GM23338 (cell line): ENCODE data around the gene RNF34. TPM values are rescaled to one million over a fixed set of nuclear protein-coding genes. Genes with fewer than 3 reads are reported as not detected.

Experiments
- ATAC-seq: fragments of 200-7000 bp; cut with Tn5 transposase; 3 replicates; pipeline ENCODE4 v1.9.1; 2020
- DNase-seq: peaks from one replicate; pipeline ENCODE4 v3.0.0-alpha.2; 2015; ENCODE audit warnings: low spot score
- H2AFZ ChIP-seq: fragments of 200-600 bp; sonication (generic); 2 replicates; pipeline ENCODE4 v1.8.0; 2016; ENCODE audit warnings: antibody characterized with exemption, mild to moderate bottlenecking, moderate library complexity
- H3F3A ChIP-seq: fragments of 200-600 bp; sonication (generic); replicated peaks from 2 replicates; pipeline ENCODE4 v1.8.0; 2017; ENCODE audit warnings: antibody characterized with exemption, mixed run types, low read depth
- H3K27ac ChIP-seq: fragments of 200-600 bp; sonication (generic); 2 replicates; pipeline ENCODE4 v1.6.1; 2016; ENCODE audit warnings: low read depth
- H3K27me3 ChIP-seq: fragments of 200-600 bp; sonication (generic); 2 replicates; pipeline ENCODE4 v1.8.0; 2016; ENCODE audit warnings: mild to moderate bottlenecking, mixed run types, moderate library complexity; ENCODE audit not compliant: insufficient read depth
- H3K36me3 ChIP-seq: fragments of 200-600 bp; sonication (generic); 2 replicates; pipeline ENCODE4 v1.8.0; 2016; ENCODE audit warnings: mild to moderate bottlenecking; ENCODE audit not compliant: insufficient read depth
- H3K4me1 ChIP-seq: fragments of 200-600 bp; sonication (generic); 2 replicates; pipeline ENCODE4 v1.8.0; 2016; ENCODE audit warnings: mild to moderate bottlenecking, moderate library complexity; ENCODE audit not compliant: insufficient read depth
- H3K4me2 ChIP-seq: fragments of 200-600 bp; sonication (generic); 2 replicates; pipeline ENCODE4 v1.7.1; 2017; ENCODE audit warnings: mixed run types
- H3K4me3 ChIP-seq: fragments of 200-600 bp; sonication (generic); 2 replicates; pipeline ENCODE4 v1.6.1; 2016; ENCODE audit warnings: mixed run types
- H3K79me2 ChIP-seq: fragments of 200-600 bp; sonication (generic); replicated peaks from 2 replicates; pipeline ENCODE4 v1.8.0; 2017; ENCODE audit warnings: mild to moderate bottlenecking; ENCODE audit not compliant: insufficient read depth
- H3K9me2 ChIP-seq: fragments of 200-600 bp; sonication (generic); 2 replicates; pipeline ENCODE4 v1.8.0; 2017; ENCODE audit not compliant: insufficient read depth
- H4K20me1 ChIP-seq: fragments of 200-600 bp; sonication (generic); replicated peaks from 2 replicates; pipeline ENCODE4 v1.8.0; 2017; ENCODE audit warnings: mild to moderate bottlenecking; ENCODE audit not compliant: insufficient read depth
- H3K27ac Mint-ChIP-seq: 2 replicates; pipeline ENCODE4 v1.8.0; 2020; ENCODE audit warnings: inconsistent platforms, mild to moderate bottlenecking, moderate library complexity, mixed read lengths
- H3K27me3 Mint-ChIP-seq: 3 replicates; pipeline ENCODE4 v1.8.0; 2022; ENCODE audit warnings: low read depth, mild to moderate bottlenecking, moderate library complexity, mixed read lengths, inconsistent platforms; ENCODE audit not compliant: insufficient read depth, poor library complexity
- H3K36me3 Mint-ChIP-seq: 3 replicates; pipeline ENCODE4 v1.8.0; 2021; ENCODE audit warnings: low read depth, mild to moderate bottlenecking, inconsistent platforms, moderate library complexity, mixed read lengths
- H3K4me1 Mint-ChIP-seq: 3 replicates; pipeline ENCODE4 v1.8.0; 2020; ENCODE audit warnings: mild to moderate bottlenecking, inconsistent platforms, mixed read lengths
- H3K4me3 Mint-ChIP-seq: 3 replicates; pipeline ENCODE4 v1.8.0; 2021; ENCODE audit warnings: moderate library complexity, mild to moderate bottlenecking, inconsistent platforms, mixed read lengths
- H3K9me3 Mint-ChIP-seq: 3 replicates; pipeline ENCODE4 v1.8.0; 2020; ENCODE audit warnings: moderate library complexity, mild to moderate bottlenecking, inconsistent platforms, mixed read lengths
- CREB1 ChIP-seq: fragments of 250-450 bp; sonication (Bioruptor Pico); IDR thresholded peaks from 2 replicates; pipeline ENCODE4 v1.5.0; 2020; ENCODE audit warnings: low read depth, mild to moderate bottlenecking, moderate library complexity
- CTCF ChIP-seq, 2 experiments: fragments of 200-600 bp in 1 of 2; sonication (generic) in 1 of 2; conservative IDR thresholded peaks; 2 replicates each; pipeline versions ENCODE4 v1.5.1 to v1.6.1; 2016 to 2017; ENCODE audit warnings: antibody characterized with exemption in 2 of 2, low read depth in 2 of 2, mild to moderate bottlenecking in 2 of 2, moderate library complexity in 1 of 2
- ETS1 ChIP-seq: IDR thresholded peaks from 2 replicates; pipeline ENCODE4 v1.6.1; 2016; ENCODE audit warnings: antibody characterized with exemption
- EZH2 ChIP-seq: fragments of 200-600 bp; sonication (generic); IDR thresholded peaks from one replicate; pipeline ENCODE4 v1.8.0; 2017; ENCODE audit warnings: antibody characterized with exemption, mild to moderate bottlenecking, low read depth; ENCODE audit not compliant: unreplicated experiment
- EZH2phosphoT487 ChIP-seq: fragments of 200-600 bp; sonication (generic); IDR thresholded peaks from one replicate; pipeline ENCODE4 v1.8.1; 2018; ENCODE audit warnings: antibody characterized with exemption; ENCODE audit not compliant: unreplicated experiment
- NANOG ChIP-seq: IDR thresholded peaks from 2 replicates; pipeline ENCODE4 v1.6.1; 2016; ENCODE audit warnings: antibody characterized with exemption, borderline replicate concordance
- POLR2AphosphoS5 ChIP-seq: IDR thresholded peaks from 2 replicates; pipeline ENCODE4 v1.6.1; 2016; ENCODE audit warnings: antibody characterized with exemption, low read depth
- REST ChIP-seq: IDR thresholded peaks from one replicate; pipeline ENCODE4 v1.6.1; 2018; ENCODE audit warnings: antibody characterized with exemption; ENCODE audit not compliant: unreplicated experiment
- STAT1 ChIP-seq: IDR thresholded peaks from one replicate; pipeline ENCODE4 v1.6.1; 2016; ENCODE audit warnings: antibody characterized with exemption; ENCODE audit not compliant: unreplicated experiment
- ZNF114 ChIP-seq: fragments of 250-450 bp; sonication (Bioruptor Pico); IDR thresholded peaks from 2 replicates; pipeline ENCODE4 v1.5.0; 2020; ENCODE audit warnings: mild to moderate bottlenecking, moderate library complexity
- ZNF331 ChIP-seq: fragments of 250-450 bp; sonication (Bioruptor Pico); IDR thresholded peaks from 2 replicates; pipeline ENCODE4 v1.5.0; 2020; ENCODE audit warnings: low read depth, mild to moderate bottlenecking, moderate library complexity
- polyA plus RNA-seq: library from polyadenylated mRNA; unstranded; fragments of >200 nt; fragmentation: Nextera tagmentation; extraction: Ambion mirVana; gene quantifications from 2 replicates; pipeline ENCODE4 v1.2.1, GENCODE V29; 2016
- total RNA-seq: library from RNA; depleted of rRNA; stranded (reverse); fragments of >200 nt; shearing (Covaris generic); gene quantifications from 2 replicates; pipeline ENCODE4 v1.2.3, GENCODE V29; 2014

Gene RNF34
- total and polyA plus RNA-seq, 2 experiments from 2014 or later = 47.2 to 63.3 TPM

GRCh38 chr12:121470751-121471150 is 70.8 kb downstream of the RNF34 start (continued):
- TF ChIP-seq EZH2 = no peak
- no peak for TF ChIP-seq CTCF (conservative IDR thresholded peaks at IDR 0.05; ENCODE audit: low read depth in 2 of 2)
- no peak for TF ChIP-seq CREB1 (CRISPR knock-in tag)
- TF ChIP-seq NANOG = no peak
- TF ChIP-seq ETS1 = no peak

GRCh38 chr12:121472150-121472905 is 72.4 kb downstream of the RNF34 start:
- no peak overlapping the region for H3K4me3 Mint-ChIP-seq
- peaks cover 17% of the 10 kb centered on the region; the same call in 1 of the 2 replicates for H3F3A ChIP-seq
- peaks cover 25% of the 10 kb centered on the region for H3K4me1 Mint-ChIP-seq
- H2AFZ ChIP-seq = no peak overlapping the region
- 0 out of 2 replicates have a peak overlapping the region, but pooled peaks have one; percentile 2 for H3K27ac ChIP-seq
- H3K4me1 ChIP-seq = peaks cover 15% of the 10 kb centered on the region
- no peaks in the 10 kb centered on the region for H3K36me3 Mint-ChIP-seq
- H3K9me3 Mint-ChIP-seq = no peaks in the 10 kb centered on the region; the same call in 2 of the 3 replicates
- no peak overlapping the region for H3K4me3 ChIP-seq
- no peak overlapping the region for H3K27ac Mint-ChIP-seq
- H3K27me3 ChIP-seq = no peaks in the 10 kb centered on the region
- H3K36me3 ChIP-seq = no peaks in the 10 kb centered on the region
- H3K79me2 ChIP-seq = peaks cover 33% of the 10 kb centered on the region
- no peaks in the 10 kb centered on the region for H3K9me2 ChIP-seq
- DNase-seq (no peak), ATAC-seq (no peak)
- no peak overlapping the region for H3K4me2 ChIP-seq
- H4K20me1 ChIP-seq = peaks cover 32% of the 10 kb centered on the region
- H3K27me3 Mint-ChIP-seq = peaks cover 3% of the 10 kb centered on the region
- TF ChIP-seq POLR2AphosphoS5 (no peak), CTCF (conservative IDR thresholded peaks at IDR 0.05; ENCODE audit: low read depth in 2 of 2) (no peak), REST (no peak), STAT1 (no peak), EZH2 (no peak), ZNF114 (CRISPR knock-in tag) (no peak), ETS1 (no peak), ZNF331 (CRISPR knock-in tag) (no peak), EZH2phosphoT487 (no peak)
